ENCODE measurements around the gene CLCN1.
"Not testable (repeated sequence)": the region's sequence is repeated elsewhere in the genome, so short reads cannot be mapped to it uniquely, and the experiment has no call there.

CLCN1 gene

DNA sequence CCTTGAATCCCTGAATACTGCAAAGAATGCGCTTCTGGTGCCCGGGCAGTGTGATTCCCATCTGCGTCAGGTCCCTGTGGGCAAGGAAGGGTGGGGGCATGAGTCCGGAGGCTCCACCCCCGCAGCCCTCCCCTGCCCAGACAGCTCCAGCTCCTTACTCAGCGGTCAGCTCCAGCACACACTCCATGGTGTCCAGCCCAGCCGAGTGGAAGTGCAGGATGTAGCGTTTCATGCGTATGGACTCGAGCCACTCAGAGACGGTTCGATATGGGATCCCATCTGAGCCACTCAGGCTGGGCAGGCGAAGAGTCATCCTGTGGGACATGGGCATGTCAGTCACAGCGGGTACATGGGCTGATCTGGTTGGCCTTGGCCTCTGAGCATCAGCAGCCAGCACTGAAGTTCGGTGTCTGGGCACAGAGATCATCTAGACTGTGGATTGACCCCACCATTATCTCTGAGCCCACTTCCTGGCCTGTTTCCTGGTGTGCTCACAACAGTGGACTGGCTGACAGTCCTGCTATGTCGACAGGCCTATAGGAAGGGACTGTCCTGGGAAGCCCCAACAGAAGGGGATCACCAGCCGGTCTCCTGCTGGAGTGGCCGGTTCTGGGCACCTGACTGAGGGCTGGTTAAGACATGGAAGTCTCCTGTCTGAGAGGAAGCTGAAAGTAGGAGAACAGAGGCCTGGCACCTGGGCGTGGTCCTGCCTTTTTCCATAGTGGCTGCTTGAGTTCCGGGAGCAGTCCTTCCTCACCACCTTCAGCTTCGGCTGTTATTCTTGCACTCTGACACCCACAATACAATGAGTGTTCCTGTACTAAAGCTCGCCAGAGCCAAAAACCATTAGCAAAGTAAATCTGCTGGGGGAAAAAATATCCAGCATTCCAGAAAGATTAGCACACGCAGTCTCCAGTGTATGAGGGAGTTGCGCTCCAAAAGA is 75.8 kb downstream of the CLCN1 start:
- no CpG with 5 or more reads among the region's 24 CpGs for WGBS, 2 donors (ENCODE audit: extremely low coverage in 2 of 2, insufficient read length in 2 of 2, insufficient replicate concordance in 1 of 2)
- Histone ChIP-seq H2BK15ac (ENCODE audit: low read length) (no peak overlapping the region), H2AFZ (ENCODE audit: low read length) (no peak overlapping the region), H3K4me1 (ENCODE audit: control insufficient read depth in 2 of 2, insufficient read depth in 1 of 2, low read depth in 1 of 2, low read length in 2 of 2) (peaks cover 2 to 3% of the 10 kb centered on the region in 2 donors), H3K4ac (ENCODE audit: low read length) (no peak overlapping the region), H3K9me3 (replicated peaks in 1 of 2; ENCODE audit: control insufficient read depth in 2 of 2, insufficient read depth in 1 of 2, low read depth in 1 of 2, low read length in 2 of 2) (no peaks in the 10 kb centered on the region), H4K91ac (ENCODE audit: low read depth, low read length, poor library complexity) (no peak overlapping the region), H2BK12ac (ENCODE audit: low read length) (no peak overlapping the region), H3K18ac (ENCODE audit: low read length) (no peak overlapping the region), H3K23ac (ENCODE audit: low read depth, low read length, poor library complexity) (peak overlapping the region; percentile 34), H3K36me3 (replicated peaks in 1 of 2; ENCODE audit: control insufficient read depth in 2 of 2, insufficient read depth in 2 of 2, low read length in 2 of 2) (peaks cover 43 to 67% of the 10 kb centered on the region in 2 donors), H3K4me2 (ENCODE audit: insufficient read depth, low read length, poor library complexity, severe bottlenecking) (no peak overlapping the region), H2BK120ac (ENCODE audit: low read depth, low read length) (no peak overlapping the region), H2BK5ac (ENCODE audit: low read length) (no peak overlapping the region), H3K14ac (ENCODE audit: low read length) (no peak overlapping the region), H4K8ac (ENCODE audit: low read depth, low read length) (no peak overlapping the region), H3K27ac (replicated peaks; ENCODE audit: low read length) (no peak overlapping the region), H3K27me3 (ENCODE audit: control insufficient read depth in 3 of 3, insufficient read depth in 3 of 3, low read depth in 1 of 3, low read length in 3 of 3) (no peaks in the 10 kb centered on the region), H3K9ac (ENCODE audit: low read depth, low read length, poor library complexity) (no peak overlapping the region), H2AK5ac (ENCODE audit: low read depth, low read length) (no peak overlapping the region), H3K79me1 (ENCODE audit: low read depth, low read length) (peaks cover 5% of the 10 kb centered on the region), H3K4me3 (ENCODE audit: low read length in 2 of 2) (no peak overlapping the region)
- DNase-seq (ENCODE audit: low spot score): no peak

DNA sequence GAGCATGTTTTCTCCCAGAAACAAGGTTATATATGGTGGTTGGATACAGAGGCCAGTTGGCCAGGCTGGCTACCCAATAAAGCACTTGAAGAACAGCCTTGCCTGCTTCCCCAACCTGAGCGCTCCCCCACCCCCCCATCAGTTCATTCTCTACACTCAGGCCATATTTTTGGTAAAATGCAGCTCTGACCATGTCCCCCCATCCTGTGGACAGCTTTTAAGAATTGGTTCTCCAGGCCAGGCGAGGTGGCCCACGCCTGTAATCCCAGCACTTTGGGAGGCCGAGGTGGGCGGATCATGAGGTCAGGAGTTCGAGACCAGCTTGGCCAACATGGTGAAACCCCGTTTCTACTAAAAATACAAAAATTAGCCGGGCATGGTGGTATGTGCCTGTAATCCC is 76.5 kb downstream of the CLCN1 start:
- H4K91ac ChIP-seq (ENCODE audit: low read depth, low read length, poor library complexity); H3K4me2 ChIP-seq (ENCODE audit: insufficient read depth, low read length, poor library complexity, severe bottlenecking); H3K23ac ChIP-seq (ENCODE audit: low read depth, low read length, poor library complexity); H3K27ac ChIP-seq (replicated peaks; ENCODE audit: low read length); H3K79me1 ChIP-seq (ENCODE audit: low read depth, low read length); H3K18ac ChIP-seq (ENCODE audit: low read length); H2BK120ac ChIP-seq (ENCODE audit: low read depth, low read length); H3K14ac ChIP-seq (ENCODE audit: low read length); H3K4ac ChIP-seq (ENCODE audit: low read length); H3K9me3 ChIP-seq (replicated peaks in 1 of 2; ENCODE audit: control insufficient read depth in 2 of 2, insufficient read depth in 1 of 2, low read depth in 1 of 2, low read length in 2 of 2); H2BK12ac ChIP-seq (ENCODE audit: low read length); H3K4me1 ChIP-seq (ENCODE audit: control insufficient read depth in 2 of 2, insufficient read depth in 1 of 2, low read depth in 1 of 2, low read length in 2 of 2); DNase-seq (ENCODE audit: low spot score); H3K27me3 ChIP-seq (ENCODE audit: control insufficient read depth in 3 of 3, insufficient read depth in 3 of 3, low read depth in 1 of 3, low read length in 3 of 3); H2BK15ac ChIP-seq (ENCODE audit: low read length); H2AFZ ChIP-seq (ENCODE audit: low read length); H3K9ac ChIP-seq (ENCODE audit: low read depth, low read length, poor library complexity); H4K8ac ChIP-seq (ENCODE audit: low read depth, low read length); H2AK5ac ChIP-seq (ENCODE audit: low read depth, low read length); H2BK5ac ChIP-seq (ENCODE audit: low read length); H3K4me3 ChIP-seq (ENCODE audit: low read length in 2 of 2): not testable (repeated sequence)
- H3K36me3 ChIP-seq (replicated peaks in 1 of 2; ENCODE audit: control insufficient read depth in 2 of 2, insufficient read depth in 2 of 2, low read length in 2 of 2): peaks cover 43 to 60% of the 10 kb centered on the region in 2 donors
- WGBS, 2 donors (ENCODE audit: extremely low coverage in 2 of 2, insufficient read length in 2 of 2, insufficient replicate concordance in 1 of 2): no CpG with 5 or more reads among the region's 8 CpGs

DNA sequence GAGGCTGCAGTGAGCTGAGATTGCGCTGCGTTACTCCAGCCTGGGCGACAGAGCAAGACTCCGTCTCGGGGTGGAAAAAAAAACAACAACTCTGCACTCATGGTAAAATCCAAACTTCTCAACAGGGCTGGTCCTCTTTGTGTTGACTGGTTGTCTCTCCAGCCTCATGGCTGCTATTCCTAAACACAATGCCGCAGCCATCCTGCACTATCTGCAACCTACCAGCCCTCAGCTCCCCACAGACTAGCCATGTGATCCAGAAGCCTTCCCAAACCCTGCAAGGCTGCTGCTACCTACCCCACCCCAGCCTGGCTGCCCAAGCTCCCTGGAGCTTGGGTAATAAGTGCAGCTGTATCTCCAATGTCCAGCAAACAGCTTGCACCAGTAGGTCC is 77.0 kb downstream of the CLCN1 start:
- Histone ChIP-seq H2AFZ (ENCODE audit: low read length) (no peak overlapping the region), H3K23ac (ENCODE audit: low read depth, low read length, poor library complexity) (no peak overlapping the region), H3K4ac (ENCODE audit: low read length) (no peak overlapping the region), H3K4me2 (ENCODE audit: insufficient read depth, low read length, poor library complexity, severe bottlenecking) (no peak overlapping the region), H3K36me3 (replicated peaks in 1 of 2; ENCODE audit: control insufficient read depth in 2 of 2, insufficient read depth in 2 of 2, low read length in 2 of 2) (peaks cover 40 to 55% of the 10 kb centered on the region in 2 donors), H4K91ac (ENCODE audit: low read depth, low read length, poor library complexity) (no peak overlapping the region), H3K4me3 (ENCODE audit: low read length in 2 of 2) (no peak overlapping the region), H3K18ac (ENCODE audit: low read length) (no peak overlapping the region), H2BK15ac (ENCODE audit: low read length) (no peak overlapping the region), H2BK5ac (ENCODE audit: low read length) (no peak overlapping the region), H3K9ac (ENCODE audit: low read depth, low read length, poor library complexity) (no peak overlapping the region), H3K9me3 (replicated peaks in 1 of 2; ENCODE audit: control insufficient read depth in 2 of 2, insufficient read depth in 1 of 2, low read depth in 1 of 2, low read length in 2 of 2) (no peaks in the 10 kb centered on the region), H4K8ac (ENCODE audit: low read depth, low read length) (no peak overlapping the region), H2BK12ac (ENCODE audit: low read length) (no peak overlapping the region), H3K4me1 (ENCODE audit: control insufficient read depth in 2 of 2, insufficient read depth in 1 of 2, low read depth in 1 of 2, low read length in 2 of 2) (peaks cover 0 to 3% of the 10 kb centered on the region in 2 donors), H3K14ac (ENCODE audit: low read length) (no peak overlapping the region), H3K27me3 (ENCODE audit: control insufficient read depth in 3 of 3, insufficient read depth in 3 of 3, low read depth in 1 of 3, low read length in 3 of 3) (no peaks in the 10 kb centered on the region), H3K27ac (replicated peaks; ENCODE audit: low read length) (no peak overlapping the region), H2AK5ac (ENCODE audit: low read depth, low read length) (no peak overlapping the region), H3K79me1 (ENCODE audit: low read depth, low read length) (peaks cover 2% of the 10 kb centered on the region), H2BK120ac (ENCODE audit: low read depth, low read length) (no peak overlapping the region)
- no CpG with 5 or more reads among the region's 6 CpGs for WGBS, 2 donors (ENCODE audit: extremely low coverage in 2 of 2, insufficient read length in 2 of 2, insufficient replicate concordance in 1 of 2)
- no peak for DNase-seq (ENCODE audit: low spot score)

DNA sequence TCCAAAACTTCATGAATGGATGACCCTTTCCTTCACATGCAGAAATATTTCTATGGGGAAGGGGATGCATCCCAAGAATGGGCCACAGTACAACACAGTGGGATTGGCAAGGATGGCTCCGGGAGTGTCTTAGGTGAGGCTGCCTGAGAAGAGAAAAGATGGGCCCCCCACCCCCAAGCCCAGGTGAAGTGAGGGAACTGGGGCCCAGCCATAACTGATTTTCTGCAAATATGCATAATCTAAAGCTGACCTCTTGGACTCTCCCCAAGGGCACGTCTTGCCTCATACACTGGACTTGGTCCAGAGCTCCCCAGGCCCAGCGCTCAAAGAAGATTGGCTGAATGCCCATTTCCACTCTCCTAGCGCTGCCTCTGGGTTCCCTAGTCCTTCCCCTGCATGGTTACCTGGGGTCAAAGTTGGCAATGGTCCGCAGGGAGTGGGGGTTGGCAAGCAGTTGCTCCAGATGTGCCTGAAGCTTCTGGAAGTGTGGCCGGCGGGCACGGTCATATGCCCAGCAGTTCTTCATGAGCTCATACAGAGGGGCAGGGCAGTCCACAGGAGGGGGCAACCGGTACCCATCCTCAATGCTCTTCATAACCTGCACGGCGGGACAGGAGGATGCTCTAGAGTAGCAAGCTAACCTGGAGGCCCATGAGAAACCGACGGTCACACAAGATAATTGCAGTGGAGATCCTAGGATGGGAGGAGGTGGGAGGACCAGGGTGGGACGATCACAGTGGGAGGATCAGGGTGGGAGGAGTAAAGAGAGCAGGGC is 77.5 kb downstream of the CLCN1 start:
- no peak overlapping the region for H2AFZ ChIP-seq (ENCODE audit: low read length)
- H3K27ac ChIP-seq (replicated peaks; ENCODE audit: low read length): no peak overlapping the region
- H2AK5ac ChIP-seq (ENCODE audit: low read depth, low read length): no peak overlapping the region
- H3K9ac ChIP-seq (ENCODE audit: low read depth, low read length, poor library complexity): no peak overlapping the region
- peak overlapping the region; percentile 72 for H4K8ac ChIP-seq (ENCODE audit: low read depth, low read length)
- peak overlapping the region; percentile 34 for H3K23ac ChIP-seq (ENCODE audit: low read depth, low read length, poor library complexity)
- no peak overlapping the region for H2BK5ac ChIP-seq (ENCODE audit: low read length)
- H3K27me3 ChIP-seq (ENCODE audit: control insufficient read depth in 3 of 3, insufficient read depth in 3 of 3, low read depth in 1 of 3, low read length in 3 of 3): no peaks in the 10 kb centered on the region
- no peak overlapping the region for H2BK12ac ChIP-seq (ENCODE audit: low read length)
- no peak overlapping the region for H2BK15ac ChIP-seq (ENCODE audit: low read length)
- H2BK120ac ChIP-seq (ENCODE audit: low read depth, low read length): no peak overlapping the region
- no peak overlapping the region for H3K4ac ChIP-seq (ENCODE audit: low read length)
- DNase-seq (ENCODE audit: low spot score): no peak
- no peak overlapping the region for H3K14ac ChIP-seq (ENCODE audit: low read length)
- no CpG with 5 or more reads among the region's 14 CpGs for WGBS, 2 donors (ENCODE audit: extremely low coverage in 2 of 2, insufficient read length in 2 of 2, insufficient replicate concordance in 1 of 2)
- no peaks in the 10 kb centered on the region for H3K9me3 ChIP-seq (replicated peaks in 1 of 2; ENCODE audit: control insufficient read depth in 2 of 2, insufficient read depth in 1 of 2, low read depth in 1 of 2, low read length in 2 of 2)
- peak overlapping the region in 1 of 2 donors; percentile 30 for H3K4me3 ChIP-seq (ENCODE audit: low read length in 2 of 2)
- H3K4me2 ChIP-seq (ENCODE audit: insufficient read depth, low read length, poor library complexity, severe bottlenecking): no peak overlapping the region
- H3K79me1 ChIP-seq (ENCODE audit: low read depth, low read length): peaks cover under 1% of the 10 kb centered on the region
- peaks cover 0 to 3% of the 10 kb centered on the region in 2 donors for H3K4me1 ChIP-seq (ENCODE audit: control insufficient read depth in 2 of 2, insufficient read depth in 1 of 2, low read depth in 1 of 2, low read length in 2 of 2)
- peaks cover 36 to 49% of the 10 kb centered on the region in 2 donors for H3K36me3 ChIP-seq (replicated peaks in 1 of 2; ENCODE audit: control insufficient read depth in 2 of 2, insufficient read depth in 2 of 2, low read length in 2 of 2)
- H3K18ac ChIP-seq (ENCODE audit: low read length): no peak overlapping the region
- H4K91ac ChIP-seq (ENCODE audit: low read depth, low read length, poor library complexity): no peak overlapping the region
